Measurements from ENCODE around the gene TRAPPC12.
"Not testable (repeated sequence)": the region's sequence is repeated elsewhere in the genome, so short reads cannot be mapped to it uniquely, and the experiment has no call there.

TRAPPC12 gene

DNA sequence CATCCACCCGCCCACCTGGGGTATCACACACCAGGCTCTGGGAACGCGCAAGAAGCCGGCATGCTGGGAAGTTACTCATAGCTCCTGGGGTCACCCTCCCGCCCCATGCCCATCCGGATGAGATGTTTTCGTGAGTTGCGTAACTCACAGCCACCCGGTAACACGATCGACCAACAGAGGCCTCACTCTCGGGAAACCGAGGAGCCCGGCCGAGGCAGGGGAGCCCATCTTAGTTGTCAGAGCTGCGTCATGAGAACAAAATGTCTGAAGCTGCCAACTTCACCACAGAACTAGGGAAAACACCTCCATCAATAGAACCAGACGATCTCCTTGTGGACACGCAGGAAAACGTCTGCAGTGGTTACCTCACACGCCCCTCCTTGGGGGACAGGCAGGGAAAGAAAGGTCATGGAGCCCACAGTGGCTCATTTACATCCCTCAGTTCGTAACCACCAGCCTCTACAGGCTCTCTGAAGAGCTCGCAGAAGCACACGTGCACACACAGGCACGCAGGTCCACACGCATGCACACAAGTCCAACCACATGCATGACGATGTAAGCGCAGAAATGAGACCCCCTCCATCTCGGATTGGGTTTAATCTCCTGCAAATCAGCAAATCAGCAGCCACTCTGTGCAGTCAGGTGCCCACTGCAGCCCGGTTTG, 113.6 kb downstream of the TRAPPC12 start:
- Histone ChIP-seq H2AFZ (ENCODE audit: low read depth, low read length) (no peak overlapping the region), H3K4me2 (ENCODE audit: insufficient read depth, low read length) (no peak overlapping the region), H3K4me3 (ENCODE audit: low read depth in 1 of 2, low read length in 2 of 2) (no peak overlapping the region), H3K9me3 (ENCODE audit: insufficient read depth, low read length, severe bottlenecking) (no peaks in the 10 kb centered on the region), H3K36me3 (ENCODE audit: insufficient read depth, low read length) (peaks cover 19% of the 10 kb centered on the region; the same call in 1 of the 2 replicates), H4K20me1 (ENCODE audit: insufficient read depth, low read length) (no peaks in the 10 kb centered on the region; the same call in 1 of the 2 replicates), H3K4me1 (ENCODE audit: insufficient read depth, low read length) (no peaks in the 10 kb centered on the region), H3K9ac (ENCODE audit: low read depth, low read length) (no peak overlapping the region), H3K27ac (ENCODE audit: low read length) (no peak overlapping the region), H3K79me2 (ENCODE audit: insufficient read depth, low read length) (no peaks in the 10 kb centered on the region), H3K27me3 (ENCODE audit: insufficient read depth, low read length, poor library complexity) (no peaks in the 10 kb centered on the region)
- ATAC-seq (ENCODE audit: insufficient read depth, low read depth) (no peak), DNase-seq (no peak)
- TF ChIP-seq, protein P1, sequence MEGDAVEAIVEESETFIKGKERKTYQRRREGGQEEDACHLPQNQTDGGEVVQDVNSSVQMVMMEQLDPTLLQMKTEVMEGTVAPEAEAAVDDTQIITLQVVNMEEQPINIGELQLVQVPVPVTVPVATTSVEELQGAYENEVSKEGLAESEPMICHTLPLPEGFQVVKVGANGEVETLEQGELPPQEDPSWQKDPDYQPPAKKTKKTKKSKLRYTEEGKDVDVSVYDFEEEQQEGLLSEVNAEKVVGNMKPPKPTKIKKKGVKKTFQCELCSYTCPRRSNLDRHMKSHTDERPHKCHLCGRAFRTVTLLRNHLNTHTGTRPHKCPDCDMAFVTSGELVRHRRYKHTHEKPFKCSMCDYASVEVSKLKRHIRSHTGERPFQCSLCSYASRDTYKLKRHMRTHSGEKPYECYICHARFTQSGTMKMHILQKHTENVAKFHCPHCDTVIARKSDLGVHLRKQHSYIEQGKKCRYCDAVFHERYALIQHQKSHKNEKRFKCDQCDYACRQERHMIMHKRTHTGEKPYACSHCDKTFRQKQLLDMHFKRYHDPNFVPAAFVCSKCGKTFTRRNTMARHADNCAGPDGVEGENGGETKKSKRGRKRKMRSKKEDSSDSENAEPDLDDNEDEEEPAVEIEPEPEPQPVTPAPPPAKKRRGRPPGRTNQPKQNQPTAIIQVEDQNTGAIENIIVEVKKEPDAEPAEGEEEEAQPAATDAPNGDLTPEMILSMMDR (IDR thresholded peaks at IDR 0.05; ENCODE audit: borderline replicate concordance, extremely low read depth, low read length, poor library complexity, severe bottlenecking): no peak
- TF ChIP-seq EZH2 (IDR thresholded peaks at IDR 0.05; ENCODE audit: borderline replicate concordance, low read depth, low read length, severe bottlenecking): no peak

DNA sequence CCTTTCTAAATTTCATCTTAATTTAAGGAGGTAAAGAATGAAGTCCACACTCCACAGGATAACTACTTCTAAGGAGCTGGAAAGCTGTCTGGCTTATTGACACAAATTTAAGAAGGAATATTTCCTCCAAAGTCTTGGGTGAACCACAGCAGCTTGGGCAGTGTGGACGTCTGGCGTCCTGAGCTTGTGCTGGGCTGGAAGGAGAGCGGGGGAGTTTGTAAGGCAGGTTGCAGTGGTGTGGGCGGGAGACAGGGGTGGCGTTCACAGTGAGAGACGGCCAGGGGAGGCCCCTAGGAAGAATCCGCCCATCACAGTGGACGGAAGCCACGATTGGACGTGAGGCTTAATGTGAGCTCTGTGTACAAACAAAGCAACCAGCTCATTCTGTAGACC, 114.1 kb downstream of the TRAPPC12 start:
- Histone ChIP-seq H3K36me3 (ENCODE audit: insufficient read depth, low read length) (peaks cover 24% of the 10 kb centered on the region), H3K79me2 (ENCODE audit: insufficient read depth, low read length) (no peaks in the 10 kb centered on the region), H3K27me3 (ENCODE audit: insufficient read depth, low read length, poor library complexity) (no peaks in the 10 kb centered on the region), H3K4me1 (ENCODE audit: insufficient read depth, low read length) (no peaks in the 10 kb centered on the region), H3K9ac (ENCODE audit: low read depth, low read length) (no peak overlapping the region), H2AFZ (ENCODE audit: low read depth, low read length) (no peak overlapping the region), H3K4me3 (ENCODE audit: low read depth in 1 of 2, low read length in 2 of 2) (no peak overlapping the region), H3K27ac (ENCODE audit: low read length) (no peak overlapping the region), H4K20me1 (ENCODE audit: insufficient read depth, low read length) (no peaks in the 10 kb centered on the region), H3K4me2 (ENCODE audit: insufficient read depth, low read length) (no peak overlapping the region), H3K9me3 (ENCODE audit: insufficient read depth, low read length, severe bottlenecking) (no peaks in the 10 kb centered on the region)
- no peak for DNase-seq
- no peak for ATAC-seq (ENCODE audit: insufficient read depth, low read depth)
- no peak for TF ChIP-seq EZH2 (IDR thresholded peaks at IDR 0.05; ENCODE audit: borderline replicate concordance, low read depth, low read length, severe bottlenecking)
- TF ChIP-seq, protein P1 (IDR thresholded peaks at IDR 0.05; ENCODE audit: borderline replicate concordance, extremely low read depth, low read length, poor library complexity, severe bottlenecking): no peak

DNA sequence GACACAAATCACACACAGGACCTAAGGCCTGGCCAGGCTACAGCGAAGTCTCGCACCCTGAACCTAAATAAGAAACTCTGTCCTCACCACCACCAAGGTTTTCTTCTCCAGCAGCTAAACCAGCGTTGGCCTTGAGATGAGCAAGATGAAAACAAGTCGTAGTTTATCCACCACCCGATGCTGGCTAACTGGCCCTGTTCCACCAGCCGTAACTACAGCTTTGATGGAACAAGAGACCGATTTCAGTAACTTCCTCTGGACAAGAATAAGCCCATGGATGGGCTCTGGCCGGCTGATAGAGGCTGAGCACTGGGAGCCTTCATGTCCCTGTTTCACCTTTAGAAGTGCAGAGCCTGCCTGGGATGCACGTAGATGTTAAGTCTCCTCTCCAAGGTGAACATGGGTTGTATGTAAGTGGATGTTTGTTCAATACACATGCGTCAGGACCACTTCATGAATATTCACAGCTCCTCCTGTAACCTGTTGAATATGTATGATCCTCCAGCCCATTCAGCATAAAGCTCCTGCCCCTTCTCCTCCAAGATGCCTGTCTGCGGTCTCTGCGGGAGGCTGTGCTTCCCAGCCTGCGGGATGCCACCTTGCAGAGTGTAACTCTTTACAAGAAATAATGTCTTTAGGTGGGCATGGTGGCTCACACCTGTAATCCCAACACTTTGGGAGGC, 115.6 kb downstream of the TRAPPC12 start:
- no peaks in the 10 kb centered on the region for H4K20me1 ChIP-seq (ENCODE audit: insufficient read depth, low read length)
- H3K36me3 ChIP-seq (ENCODE audit: insufficient read depth, low read length): peaks cover 37% of the 10 kb centered on the region
- DNase-seq (no peak), ATAC-seq (ENCODE audit: insufficient read depth, low read depth) (no peak)
- no peak overlapping the region for H3K27ac ChIP-seq (ENCODE audit: low read length)
- H3K4me3 ChIP-seq (ENCODE audit: low read depth in 1 of 2, low read length in 2 of 2): no peak overlapping the region
- TF ChIP-seq, protein P1 (IDR thresholded peaks at IDR 0.05; ENCODE audit: borderline replicate concordance, extremely low read depth, low read length, poor library complexity, severe bottlenecking): no peak
- no peak for TF ChIP-seq EZH2 (IDR thresholded peaks at IDR 0.05; ENCODE audit: borderline replicate concordance, low read depth, low read length, severe bottlenecking)
- no peak overlapping the region for H3K9ac ChIP-seq (ENCODE audit: low read depth, low read length)
- H2AFZ ChIP-seq (ENCODE audit: low read depth, low read length): no peak overlapping the region
- no peaks in the 10 kb centered on the region for H3K4me1 ChIP-seq (ENCODE audit: insufficient read depth, low read length)
- no peak overlapping the region for H3K4me2 ChIP-seq (ENCODE audit: insufficient read depth, low read length)
- H3K79me2 ChIP-seq (ENCODE audit: insufficient read depth, low read length): no peaks in the 10 kb centered on the region
- no peaks in the 10 kb centered on the region for H3K27me3 ChIP-seq (ENCODE audit: insufficient read depth, low read length, poor library complexity)
- no peaks in the 10 kb centered on the region for H3K9me3 ChIP-seq (ENCODE audit: insufficient read depth, low read length, severe bottlenecking)

DNA sequence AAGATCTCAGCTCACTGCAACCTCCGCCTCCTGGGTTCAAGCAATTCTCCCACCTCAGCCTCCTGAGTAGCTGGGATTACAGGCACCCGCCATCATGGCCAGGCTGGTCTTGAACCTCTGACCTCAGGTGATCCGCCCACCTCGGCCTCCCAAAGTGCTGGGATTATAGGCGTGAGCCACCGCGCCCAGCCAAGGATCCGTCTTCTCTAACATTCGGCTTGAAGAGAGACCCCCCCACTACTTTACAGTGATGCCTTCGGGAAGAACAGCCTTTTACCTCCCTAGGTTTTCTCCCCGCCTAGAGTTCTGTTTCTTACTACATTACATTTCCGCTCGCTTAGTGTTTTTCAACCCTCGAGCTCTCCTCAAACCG, 117.2 kb downstream of the TRAPPC12 start:
- not testable (repeated sequence) for H2AFZ ChIP-seq (ENCODE audit: low read depth, low read length); H3K4me2 ChIP-seq (ENCODE audit: insufficient read depth, low read length); H3K9ac ChIP-seq (ENCODE audit: low read depth, low read length); H3K4me1 ChIP-seq (ENCODE audit: insufficient read depth, low read length); H4K20me1 ChIP-seq (ENCODE audit: insufficient read depth, low read length); H3K9me3 ChIP-seq (ENCODE audit: insufficient read depth, low read length, severe bottlenecking); H3K79me2 ChIP-seq (ENCODE audit: insufficient read depth, low read length); H3K27ac ChIP-seq (ENCODE audit: low read length); ATAC-seq (ENCODE audit: insufficient read depth, low read depth); H3K27me3 ChIP-seq (ENCODE audit: insufficient read depth, low read length, poor library complexity); DNase-seq; H3K4me3 ChIP-seq (ENCODE audit: low read depth in 1 of 2, low read length in 2 of 2)
- peaks cover 50% of the 10 kb centered on the region for H3K36me3 ChIP-seq (ENCODE audit: insufficient read depth, low read length)

Measured in DND-41 (cell line).